HG02970 (cell line): ENCODE measurements around the gene PDCD1.
"Not testable (repeated sequence)": the region's sequence is repeated elsewhere in the genome, so short reads cannot be mapped to it uniquely, and the experiment has no call there.

Experiments
- ATAC-seq: cut with Tn5 transposase; IDR thresholded peaks from one replicate; pipeline ENCODE4 v1.9.1; 2021; ENCODE audit warnings: mild to moderate bottlenecking, moderate library complexity, moderate number of reproducible peaks; ENCODE audit not compliant: unreplicated experiment, low FRiP score

PDCD1 gene

GRCh38 chr2:241858206-241859016 is at the start of gene PDCD1:
TSS of gene PDCD1 (minus strand) at chr2:241858894. CDS start at chr2:241858838, 56 bp downstream.
- no peak for ATAC-seq

- ATAC-seq, result not testable (repeated sequence)
These were observed 49.1 kb upstream of the PDCD1 start for GRCh38 chr2:241907831-241908230.

DNA sequence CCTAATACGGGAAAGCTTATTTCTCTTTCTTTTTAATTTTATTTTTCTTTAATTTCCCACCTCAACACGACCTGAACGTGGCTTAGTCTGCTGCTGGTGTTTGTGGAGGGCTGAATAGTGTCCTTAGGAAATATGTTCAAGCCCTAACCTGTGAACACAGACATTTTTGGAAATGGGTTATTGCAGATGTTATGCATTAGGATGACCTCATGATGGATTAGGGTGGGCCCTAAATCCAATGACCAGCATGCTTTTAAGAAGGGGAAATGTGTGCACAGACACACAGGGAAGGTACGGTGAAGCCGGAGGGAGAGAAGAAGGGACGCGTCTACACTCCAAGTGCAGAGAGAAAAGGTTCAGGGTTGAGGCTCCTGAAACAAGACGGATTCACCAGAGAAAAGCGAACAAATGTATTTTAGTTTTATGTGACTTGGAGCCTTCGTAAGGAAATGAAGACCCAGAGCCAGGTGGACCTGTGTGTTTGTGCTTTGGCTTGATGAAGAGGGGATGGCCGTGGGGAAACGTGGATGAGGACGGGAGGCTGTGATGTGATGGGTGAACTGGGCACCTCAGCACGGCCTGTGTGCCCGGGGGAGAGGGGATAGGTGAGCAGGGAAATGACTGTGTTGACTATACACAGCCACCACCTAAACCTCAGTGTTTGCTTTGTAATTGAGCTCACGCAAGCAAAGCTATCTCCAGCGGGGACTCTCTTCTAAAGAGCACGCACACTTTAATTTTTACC is 48.3 kb upstream of the PDCD1 start:
- no peak for ATAC-seq

DNA sequence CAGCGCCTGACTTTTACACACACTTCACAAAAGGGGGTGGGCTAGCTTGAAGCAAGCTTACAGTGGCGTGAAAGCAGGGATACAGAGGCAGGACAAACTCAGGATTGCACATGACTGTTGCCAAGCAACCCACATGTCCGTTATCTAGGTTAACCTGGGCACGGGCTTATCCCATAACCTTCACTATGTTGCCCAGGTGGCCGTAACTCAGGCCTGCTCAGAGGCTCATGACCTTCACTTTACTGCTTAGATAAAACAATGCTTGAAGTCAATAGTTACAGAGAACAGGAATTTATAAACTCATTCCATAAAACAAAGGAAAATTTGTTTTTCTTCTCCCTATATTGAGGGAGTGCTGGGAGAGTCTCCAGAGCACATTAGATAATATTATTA is 47.7 kb upstream of the PDCD1 start:
- not testable (repeated sequence) for ATAC-seq

- no peak for ATAC-seq
These were observed 47.2 kb upstream of the PDCD1 start for GRCh38 chr2:241905716-241906377.

- ATAC-seq, result no peak
These were observed 46.4 kb upstream of the PDCD1 start for GRCh38 chr2:241904791-241905710.

GRCh38 chr2:241904011-241904718 is 45.5 kb upstream of the PDCD1 start:
- no peak for ATAC-seq

DNA sequence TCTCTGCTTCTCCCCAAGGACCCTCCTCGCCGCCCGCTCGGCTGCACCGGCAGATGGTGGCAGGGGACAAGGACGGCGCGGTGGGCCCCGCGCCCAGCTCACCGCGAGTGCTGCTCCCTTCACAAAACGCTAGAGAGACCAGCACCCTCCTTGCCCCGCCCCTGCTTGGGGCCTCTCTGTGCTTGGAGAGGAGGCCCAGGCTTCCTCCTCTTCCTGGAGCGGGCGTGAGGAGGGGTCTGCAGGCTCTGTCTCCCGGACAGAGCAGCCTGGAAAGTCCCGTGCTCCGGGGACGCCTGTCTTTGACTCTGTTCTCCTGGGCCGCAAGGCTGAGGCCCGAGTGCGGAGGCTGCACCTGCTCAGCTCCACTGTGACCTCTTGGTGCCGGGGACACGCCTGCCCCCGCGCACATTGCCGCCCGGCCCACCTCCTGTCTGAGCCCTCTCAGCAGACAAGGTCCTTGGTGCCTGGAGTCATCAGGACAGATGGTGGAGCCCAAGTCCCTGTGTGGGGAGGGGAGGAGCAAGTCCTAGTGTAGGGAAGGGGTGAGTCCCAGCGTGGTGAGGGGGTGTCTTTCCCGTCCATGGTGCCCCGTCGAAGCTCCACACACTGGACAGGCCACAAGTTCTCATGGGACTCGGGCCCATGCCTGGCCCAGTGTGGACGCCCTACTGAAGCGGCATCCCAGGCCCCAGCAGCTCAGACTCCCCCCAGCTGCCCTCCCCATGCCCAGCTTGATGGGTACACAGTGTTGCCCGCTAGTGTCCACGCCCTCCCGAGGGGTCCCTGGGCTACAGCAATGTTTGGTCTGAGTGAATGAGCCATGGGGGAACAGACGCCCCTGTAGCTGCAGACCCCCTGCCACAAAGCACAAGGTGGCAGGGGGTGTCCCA is 44.7 kb upstream of the PDCD1 start:
- ATAC-seq, result no peak

DNA sequence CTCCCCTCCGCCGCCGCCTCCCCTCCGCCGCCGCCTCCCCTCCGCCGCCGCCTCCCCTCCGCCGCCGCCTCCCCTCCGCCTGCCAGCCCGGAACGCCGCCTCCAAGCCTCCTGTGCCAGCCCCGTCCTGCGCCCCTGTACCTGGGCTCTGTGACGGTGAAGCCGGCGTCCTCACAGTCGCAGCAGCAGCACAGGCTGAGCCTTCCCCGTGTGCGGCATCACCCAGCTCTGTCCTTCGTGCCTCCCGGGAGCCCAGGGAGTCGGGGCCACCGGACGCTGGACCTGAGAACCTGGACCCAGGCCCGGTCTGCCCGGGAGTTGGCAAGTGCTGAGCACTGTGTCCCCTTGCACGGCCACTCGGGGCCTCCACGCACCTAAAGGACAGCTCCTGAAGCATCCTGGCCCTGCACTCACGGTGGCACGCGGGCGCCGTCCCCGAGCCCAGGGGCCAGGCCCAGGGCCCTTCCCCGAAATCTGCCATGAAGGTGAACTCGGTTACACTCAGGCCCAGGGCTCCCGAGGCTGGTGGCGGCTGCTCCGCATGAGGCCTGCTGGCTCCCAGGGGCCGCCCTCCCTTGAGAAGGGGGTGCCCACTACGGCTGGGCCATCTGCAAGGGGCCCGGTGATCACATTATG is 43.8 kb upstream of the PDCD1 start:
- ATAC-seq, result no peak

DNA sequence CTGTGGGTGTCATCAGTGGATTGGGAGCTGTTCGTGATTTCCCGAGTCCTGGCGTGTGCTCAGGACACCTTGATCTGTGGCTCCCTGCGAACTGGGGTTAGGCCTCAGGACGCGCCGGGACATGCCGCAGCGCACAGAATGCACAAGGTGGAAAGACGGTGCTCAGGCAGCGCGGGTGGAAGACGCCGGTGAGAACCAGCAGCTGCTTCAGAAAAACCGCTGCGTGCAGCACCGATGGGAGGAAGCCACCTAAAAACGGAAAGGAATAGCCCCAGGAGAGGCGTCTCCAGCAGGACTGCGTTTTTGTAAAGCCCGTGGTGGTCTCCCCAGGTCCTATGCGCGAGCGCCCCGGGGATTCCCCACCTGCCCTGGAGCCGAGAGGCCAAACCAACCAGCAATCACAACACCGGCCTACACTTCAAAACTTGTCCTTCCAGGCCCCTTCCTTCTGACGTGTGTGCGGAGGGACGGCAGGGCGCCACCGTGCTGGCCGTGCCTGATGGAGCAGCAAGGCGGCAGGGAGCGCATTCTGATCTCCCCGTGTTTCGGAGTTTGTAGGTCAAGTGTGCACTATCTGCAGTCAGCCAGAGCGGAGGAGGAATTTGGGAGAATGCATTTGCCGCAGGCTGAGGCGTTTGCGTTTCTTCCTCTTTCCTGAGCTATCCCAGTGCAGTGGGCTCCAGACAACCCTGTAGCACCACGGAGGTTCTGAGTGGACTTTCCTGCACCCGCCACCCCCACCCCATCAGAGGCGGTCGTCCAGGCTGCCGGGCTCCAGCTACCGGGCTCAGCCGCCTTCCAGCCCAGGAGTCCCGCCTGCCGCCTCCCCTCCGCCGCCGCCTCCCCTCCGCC is 43.0 kb upstream of the PDCD1 start:
- no peak for ATAC-seq

GRCh38 chr2:241901018-241901380 is 42.3 kb upstream of the PDCD1 start:
- no peak for ATAC-seq

- ATAC-seq, result no peak
These were observed 41.7 kb upstream of the PDCD1 start for GRCh38 chr2:241900251-241901017.

- ATAC-seq, result no peak
These were observed 40.0 kb upstream of the PDCD1 start for GRCh38 chr2:241898463-241899270.

DNA sequence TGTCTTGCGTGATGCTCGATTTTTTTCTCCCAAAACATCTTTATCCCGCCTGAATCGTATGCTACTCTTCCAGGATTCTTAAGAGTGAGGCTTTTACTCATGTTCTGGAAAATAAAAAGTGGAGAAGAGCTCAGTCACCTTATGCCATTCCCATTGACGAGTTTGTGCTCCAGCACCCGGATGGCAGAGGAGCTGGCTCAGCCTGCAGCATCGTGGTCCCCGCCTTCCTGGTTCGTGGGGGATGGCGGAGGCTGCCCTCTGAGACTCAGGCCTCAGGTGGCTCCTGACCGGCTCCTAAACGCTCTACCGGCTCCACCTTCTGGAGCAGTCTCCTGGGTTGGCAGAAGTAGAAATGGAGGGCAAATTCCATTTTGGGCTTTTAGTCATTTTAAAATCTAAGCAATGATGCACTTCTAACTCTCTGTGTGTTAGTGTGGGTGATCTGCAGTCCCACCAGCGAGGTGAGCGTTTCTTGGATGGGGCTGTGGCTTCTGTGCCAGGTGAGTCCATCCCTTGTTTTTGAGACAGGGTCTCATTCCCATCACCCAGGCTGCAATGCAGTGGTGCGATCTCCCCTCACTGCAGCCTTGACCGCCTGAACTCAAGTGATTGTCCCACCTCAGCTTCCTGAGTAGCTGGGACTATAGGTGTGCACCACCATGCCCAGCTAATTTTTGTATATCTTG is 38.7 kb upstream of the PDCD1 start:
- no peak for ATAC-seq

DNA sequence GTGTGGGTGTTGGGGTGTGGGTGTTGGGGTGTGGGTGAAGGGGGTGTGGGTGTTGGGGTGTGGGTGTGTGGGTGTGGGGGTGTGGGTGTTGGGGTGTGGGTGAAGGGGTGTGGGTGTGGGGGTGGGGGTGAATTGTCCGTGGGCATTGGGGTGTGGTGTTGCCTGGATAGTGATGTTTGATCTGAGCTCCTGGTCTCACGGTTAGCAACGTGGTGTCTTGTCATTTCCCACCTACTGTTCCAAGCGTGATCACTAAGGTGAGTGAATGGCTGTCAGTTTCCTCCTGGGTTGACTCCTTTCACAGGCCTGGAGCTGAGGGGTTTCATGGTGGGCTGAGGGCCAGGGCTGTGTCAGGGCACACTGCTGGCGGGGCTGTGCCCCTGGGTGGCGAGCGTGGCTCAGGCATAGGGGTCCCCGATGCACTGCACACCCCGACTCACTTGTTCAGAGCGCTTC is 38.1 kb upstream of the PDCD1 start:
- no peak for ATAC-seq
